HEK293 (cell line): Measurements from ENCODE around the gene TNFRSF17.

Experiments used
- ZNF274 ChIP-seq, 2 experiments: fragments of 200-500 bp in 1 of 2; fragments of 450-650 bp in 1 of 2; sonication (Bioruptor generic) in 1 of 2; formaldehyde crosslinking in 1 of 2; IDR thresholded peaks; 2 replicates each; pipeline versions ENCODE4 v1.5.1 to v1.6.1; 2014 to 2016; ENCODE audit warnings: borderline replicate concordance in 1 of 2, inconsistent platforms in 1 of 2, low read length in 1 of 2, missing biosample characterization in 1 of 2, missing genetic modification characterization in 1 of 2
- TF ChIP-seq, protein P1 (sequence below): fragments of 450-650 bp; formaldehyde crosslinking; IDR thresholded peaks from 2 replicates; pipeline ENCODE4 v1.5.1; 2016; ENCODE audit warnings: missing biosample characterization, missing genetic modification characterization
- TF ChIP-seq, protein P2 (sequence below): fragments of 450-650 bp; formaldehyde crosslinking; IDR thresholded peaks from 2 replicates; pipeline ENCODE4 v1.5.1; 2016; ENCODE audit warnings: missing biosample characterization, missing genetic modification characterization

DNA sequence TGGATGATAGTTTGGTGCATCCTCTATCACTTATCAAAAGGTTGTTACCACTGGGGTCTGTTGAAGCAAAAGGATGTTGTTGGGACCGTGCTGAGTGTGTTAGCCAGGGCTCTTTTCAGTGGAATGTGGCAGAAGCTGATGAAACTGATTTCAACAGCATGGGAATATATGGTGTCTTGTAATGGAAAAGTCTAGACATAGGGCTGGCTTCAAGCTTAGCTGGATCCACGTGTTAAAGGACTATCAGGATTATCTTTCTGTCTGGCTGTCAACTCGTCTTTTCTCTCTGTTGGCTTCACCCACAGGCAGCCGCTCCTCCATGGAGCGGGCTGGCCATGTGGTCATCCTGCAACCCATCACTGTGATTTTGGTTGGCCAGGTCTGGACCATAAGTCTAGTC lies 20.2 kb downstream of the TNFRSF17 start:
- TF ChIP-seq, protein P1, sequence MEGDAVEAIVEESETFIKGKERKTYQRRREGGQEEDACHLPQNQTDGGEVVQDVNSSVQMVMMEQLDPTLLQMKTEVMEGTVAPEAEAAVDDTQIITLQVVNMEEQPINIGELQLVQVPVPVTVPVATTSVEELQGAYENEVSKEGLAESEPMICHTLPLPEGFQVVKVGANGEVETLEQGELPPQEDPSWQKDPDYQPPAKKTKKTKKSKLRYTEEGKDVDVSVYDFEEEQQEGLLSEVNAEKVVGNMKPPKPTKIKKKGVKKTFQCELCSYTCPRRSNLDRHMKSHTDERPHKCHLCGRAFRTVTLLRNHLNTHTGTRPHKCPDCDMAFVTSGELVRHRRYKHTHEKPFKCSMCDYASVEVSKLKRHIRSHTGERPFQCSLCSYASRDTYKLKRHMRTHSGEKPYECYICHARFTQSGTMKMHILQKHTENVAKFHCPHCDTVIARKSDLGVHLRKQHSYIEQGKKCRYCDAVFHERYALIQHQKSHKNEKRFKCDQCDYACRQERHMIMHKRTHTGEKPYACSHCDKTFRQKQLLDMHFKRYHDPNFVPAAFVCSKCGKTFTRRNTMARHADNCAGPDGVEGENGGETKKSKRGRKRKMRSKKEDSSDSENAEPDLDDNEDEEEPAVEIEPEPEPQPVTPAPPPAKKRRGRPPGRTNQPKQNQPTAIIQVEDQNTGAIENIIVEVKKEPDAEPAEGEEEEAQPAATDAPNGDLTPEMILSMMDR: no peak
- TF ChIP-seq ZNF274 (IDR thresholded peaks at IDR 0.05; ENCODE audit: low read length) (no peak), ZNF274 (tag by site-specific recombination; IDR thresholded peaks at IDR 0.05; ENCODE audit: borderline replicate concordance) (no peak)
- TF ChIP-seq, protein P2, sequence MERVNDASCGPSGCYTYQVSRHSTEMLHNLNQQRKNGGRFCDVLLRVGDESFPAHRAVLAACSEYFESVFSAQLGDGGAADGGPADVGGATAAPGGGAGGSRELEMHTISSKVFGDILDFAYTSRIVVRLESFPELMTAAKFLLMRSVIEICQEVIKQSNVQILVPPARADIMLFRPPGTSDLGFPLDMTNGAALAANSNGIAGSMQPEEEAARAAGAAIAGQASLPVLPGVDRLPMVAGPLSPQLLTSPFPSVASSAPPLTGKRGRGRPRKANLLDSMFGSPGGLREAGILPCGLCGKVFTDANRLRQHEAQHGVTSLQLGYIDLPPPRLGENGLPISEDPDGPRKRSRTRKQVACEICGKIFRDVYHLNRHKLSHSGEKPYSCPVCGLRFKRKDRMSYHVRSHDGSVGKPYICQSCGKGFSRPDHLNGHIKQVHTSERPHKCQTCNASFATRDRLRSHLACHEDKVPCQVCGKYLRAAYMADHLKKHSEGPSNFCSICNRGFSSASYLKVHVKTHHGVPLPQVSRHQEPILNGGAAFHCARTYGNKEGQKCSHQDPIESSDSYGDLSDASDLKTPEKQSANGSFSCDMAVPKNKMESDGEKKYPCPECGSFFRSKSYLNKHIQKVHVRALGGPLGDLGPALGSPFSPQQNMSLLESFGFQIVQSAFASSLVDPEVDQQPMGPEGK (tag by site-specific recombination): no peak
